K562 (cell line): ENCODE results near the gene WTIP. TPM values are rescaled to one million over a fixed set of nuclear protein-coding genes. Genes with fewer than 3 reads are reported as not detected.

ENCODE experiments used
- ATAC-seq: fragments of 200-7000 bp; cut with Tn5 transposase; 3 replicates; pipeline ENCODE4 v1.9.1; 2020; ENCODE audit warnings: moderate library complexity
- BruUV-seq: library from RNA; stranded (reverse); fragments of 400-500 nt; replicated peaks from 2 replicates; lab custom pipeline; 2021; lab: Mats Ljungman, UMichigan
- CTCF ChIA-PET: fragments of 300-600 bp; formaldehyde crosslinking; extraction: SDS; loops from one replicate; lab custom pipeline; 2021; ENCODE audit warnings: low intra/inter-chr PET ratio; lab: Yijun Ruan, JAX
- POLR2A ChIA-PET: fragments of 300-600, 350-650 bp; sonication (Branson Sonifier 250); formaldehyde crosslinking; extraction: SDS; loops from one replicate; lab custom pipeline; 2021; ENCODE audit warnings: antibody characterized with exemption, inconsistent platforms; lab: Yijun Ruan, JAX
- DNase-seq, 4 experiments: peaks; one replicate each; pipeline versions ENCODE4 v3.0.0 to v3.0.0-alpha.2; 2011 to 2018; ENCODE audit warnings: low spot score in 3 of 4, mixed read lengths in 3 of 4; ENCODE audit errors: extremely low read depth in 1 of 4
- FAIRE-seq: peaks from 2 replicates; lab custom pipeline; 2011; peaks lifted over from hg19 to GRCh38; lab: Jason Lieb, UNC
- H2AFZ ChIP-seq: 2 replicates; pipeline ENCODE4 v1.6.0; 2011; ENCODE audit warnings: low read depth, low read length, control low read depth, inconsistent platforms
- H3K27ac ChIP-seq: fragments of 200-600 bp; 3 replicates; pipeline ENCODE4 v1.8.0; 2011; ENCODE audit warnings: low read depth, mild to moderate bottlenecking, control low read depth, inconsistent platforms, low read length, moderate library complexity, mixed read lengths; ENCODE audit errors: extremely low read depth
- H3K27me3 ChIP-seq, 2 experiments: fragments of 300-600 bp in 1 of 2; 2 replicates in 1 of 2; 3 replicates in 1 of 2; pipeline versions ENCODE4 v1.6.0 to v1.8.0; 2011; ENCODE audit warnings: inconsistent platforms in 2 of 2, low read length in 2 of 2, mild to moderate bottlenecking in 1 of 2, mixed read lengths in 1 of 2, moderate library complexity in 1 of 2; ENCODE audit not compliant: control insufficient read depth in 2 of 2, insufficient read depth in 2 of 2
- H3K36me3 ChIP-seq: fragments of 300-600 bp; 3 replicates; pipeline ENCODE4 v1.8.0; 2011; ENCODE audit warnings: mild to moderate bottlenecking, low read length, inconsistent platforms; ENCODE audit not compliant: control insufficient read depth, insufficient read depth
- H3K4me1 ChIP-seq, 2 experiments: fragments of 200-600 bp in 1 of 2; replicated peaks in 1 of 2; 2 replicates in 1 of 2; 3 replicates in 1 of 2; pipeline versions ENCODE4 v1.5.1 to v1.8.0; 2011; ENCODE audit warnings: inconsistent platforms in 2 of 2, low read length in 2 of 2, mild to moderate bottlenecking in 1 of 2, mixed read lengths in 1 of 2, moderate library complexity in 1 of 2; ENCODE audit not compliant: control insufficient read depth in 2 of 2, insufficient read depth in 2 of 2
- H3K4me2 ChIP-seq: 2 replicates; pipeline ENCODE4 v1.6.1; 2011; ENCODE audit warnings: low read length, control low read depth, inconsistent platforms, mixed read lengths; ENCODE audit not compliant: insufficient read depth
- H3K4me3 ChIP-seq: fragments of 200-600 bp; sonication (generic), shearing (Covaris generic); 2 replicates; pipeline ENCODE4 v1.5.1; 2016; ENCODE audit warnings: control low read depth, inconsistent platforms
- H3K79me2 ChIP-seq: fragments of 200-600 bp; 3 replicates; pipeline ENCODE4 v1.8.0; 2011; ENCODE audit warnings: low read length, inconsistent platforms; ENCODE audit not compliant: control insufficient read depth, insufficient read depth
- H3K9ac ChIP-seq, 2 experiments: 2 replicates each; pipeline versions ENCODE4 v1.6.0 to v1.6.1; 2011; ENCODE audit warnings: low read depth in 2 of 2, low read length in 2 of 2, control low read depth in 1 of 2, inconsistent platforms in 1 of 2, mild to moderate bottlenecking in 1 of 2, mixed read lengths in 1 of 2; ENCODE audit not compliant: insufficient read depth in 1 of 2
- H3K9me1 ChIP-seq: one replicate; pipeline ENCODE4 v1.6.0; 2011; ENCODE audit warnings: inconsistent platforms, mild to moderate bottlenecking, low read length, moderate library complexity; ENCODE audit not compliant: control insufficient read depth, insufficient read depth
- H3K9me3 ChIP-seq: replicated peaks from 2 replicates; pipeline ENCODE4 v1.5.1; 2011; ENCODE audit warnings: low read depth, low read length, inconsistent platforms; ENCODE audit not compliant: control insufficient read depth, insufficient read depth
- H4K20me1 ChIP-seq: replicated peaks from 2 replicates; pipeline ENCODE4 v1.6.1; 2011; ENCODE audit warnings: low read length, inconsistent platforms, mixed read lengths; ENCODE audit not compliant: control insufficient read depth, insufficient read depth
- CBX1 ChIP-seq: sonication (generic); IDR thresholded peaks from 2 replicates; pipeline ENCODE4 v1.6.1; 2016; ENCODE audit warnings: antibody characterized with exemption, low read depth, mild to moderate bottlenecking
- CC2D1A ChIP-seq: fragments of 450-650 bp; IDR thresholded peaks from 2 replicates; pipeline ENCODE4 v1.6.1; 2017; ENCODE audit warnings: mild to moderate bottlenecking
- FOXK2 ChIP-seq, 2 experiments: fragments of 450-650 bp; IDR thresholded peaks in 1 of 2; conservative IDR thresholded peaks in 1 of 2; 2 replicates each; pipeline ENCODE4 v1.6.1; 2016; ENCODE audit warnings: low read depth in 2 of 2, mild to moderate bottlenecking in 1 of 2
- HLTF ChIP-seq: fragments of 450-650 bp; IDR thresholded peaks from 2 replicates; pipeline ENCODE4 v1.6.1; 2016
- KAT8 ChIP-seq: fragments of 450-650 bp; IDR thresholded peaks from 2 replicates; pipeline ENCODE4 v1.6.1; 2016; ENCODE audit warnings: low read depth, mild to moderate bottlenecking
- MTA1 ChIP-seq: fragments of 450-650 bp; IDR thresholded peaks from 2 replicates; pipeline ENCODE4 v1.6.1; 2017; ENCODE audit warnings: borderline replicate concordance
- NCOR1 ChIP-seq: fragments of 450-650 bp; IDR thresholded peaks from 2 replicates; pipeline ENCODE4 v1.6.1; 2016; ENCODE audit warnings: mild to moderate bottlenecking, moderate library complexity
- SNIP1 ChIP-seq: fragments of 450-650 bp; IDR thresholded peaks from 2 replicates; pipeline ENCODE4 v1.7.1; 2017; ENCODE audit warnings: low read depth, mild to moderate bottlenecking
- STAT5B ChIP-seq: fragments of 250-450 bp; sonication (Bioruptor Pico); IDR thresholded peaks from 2 replicates; pipeline ENCODE4 v1.8.0; 2021; ENCODE audit warnings: mild to moderate bottlenecking, inconsistent platforms
- TCF7 ChIP-seq: sonication (generic); IDR thresholded peaks from 2 replicates; pipeline ENCODE4 v1.6.1; 2016; ENCODE audit warnings: antibody characterized with exemption, borderline replicate concordance
- ZNF436 ChIP-seq: fragments of 250-450, 450-650 bp; sonication (Bioruptor Pico); formaldehyde crosslinking; IDR thresholded peaks from 2 replicates; pipeline ENCODE4 v1.7.0; 2020; ENCODE audit warnings: mild to moderate bottlenecking
- ZNF780A ChIP-seq: fragments of 250-450 bp; sonication (Bioruptor Pico); IDR thresholded peaks from 2 replicates; pipeline ENCODE4 v1.5.0; 2021; ENCODE audit warnings: mild to moderate bottlenecking
- WGBS: fragments of 100-300 bp; shearing (Covaris generic); methylation state at CpG from one replicate; pipeline ENCODE4 v1.1.6; 2016; ENCODE audit warnings: low coverage, mixed read lengths; ENCODE audit not compliant: insufficient coverage; ENCODE audit errors: missing lambda C conversion rate; 5-methylcytosine and 5-hydroxymethylcytosine counted together
- in situ Hi-C: fragments of 300-500 bp; cut with MboI; formaldehyde crosslinking; loops from 4 replicates; pipeline ENCODE4 v1.15.0; 2018; ENCODE audit warnings: inconsistent platforms, mixed read lengths
- intact Hi-C: fragments of 100-400 bp; cut with micrococcal nuclease; formaldehyde crosslinking; loops from 2 replicates; pipeline ENCODE4 v1.14.2; 2022
- polyA plus RNA-seq, 8 experiments: library from polyadenylated mRNA; depleted of rRNA in 4 of 8; stranded (reverse) in 5 of 8; unstranded in 3 of 8; fragments of >200 nt; fragmentation: Nextera tagmentation in 2 of 8; fragmentation: Illumina TruSeq in 1 of 8; extraction: Ambion mirVana in 2 of 8; extraction: Trizol in 1 of 8; gene quantifications; 2 replicates each; pipeline versions ENCODE4 v1.2.1 to v1.2.3, GENCODE V29; 2011 to 2014; ENCODE audit warnings: inconsistent platforms in 1 of 8, missing spikeins in 1 of 8
- total RNA-seq, 7 experiments: library from RNA; depleted of rRNA in 6 of 7; stranded (reverse); fragments of >200 nt in 6 of 7; fragmentation: Illumina TruSeq in 2 of 7; extraction: Trizol in 2 of 7; gene quantifications; 2 replicates each; pipeline versions ENCODE4 v1.2.1 to v1.2.3, GENCODE V29; 2011 to 2021; ENCODE audit warnings: low replicate concordance in 1 of 7
- TF ChIP-seq, protein P1 (sequence below): sonication (generic); formaldehyde crosslinking; IDR thresholded peaks from 2 replicates; pipeline ENCODE4 v1.8.1; 2023; ENCODE audit warnings: mild to moderate bottlenecking, missing genetic modification reagents
- TF ChIP-seq, protein P2 (sequence below): fragments of 250-450 bp; sonication (Bioruptor Pico); IDR thresholded peaks from 2 replicates; pipeline ENCODE4 v1.4.0; 2020; ENCODE audit warnings: mild to moderate bottlenecking, moderate library complexity, borderline replicate concordance

The WTIP gene
- total and polyA plus RNA-seq, 9 of the 15 experiments (the other 6 are each of a cell fraction or from before 2014, with no cell fraction given) = under 0.01 to 0.54 (median 0.27) TPM; not detected in 1

DNA sequence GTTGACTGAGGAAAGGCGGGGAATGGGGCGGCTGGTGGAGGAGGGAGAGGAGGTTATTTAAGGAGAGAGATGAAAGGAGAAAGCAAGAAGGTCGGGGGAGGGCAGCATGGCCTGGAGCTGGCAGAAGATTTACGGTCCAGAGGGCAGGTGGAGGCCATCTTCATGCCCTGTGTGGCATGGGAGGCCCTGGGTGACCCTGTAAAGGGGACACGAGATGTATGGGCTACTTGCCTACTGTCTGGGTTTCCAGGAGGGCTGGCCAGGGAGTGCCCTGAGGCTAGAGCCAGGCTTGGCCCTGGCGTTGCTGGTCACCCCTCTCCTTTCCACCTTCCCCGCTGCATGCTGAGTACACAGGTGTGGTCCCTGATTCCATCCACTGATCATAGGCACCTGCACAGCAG, 6.1 kb downstream of the WTIP start:
- DNase-seq (no peak), FAIRE-seq (no peak)
- H3K9me1 ChIP-seq = no peaks in the 10 kb centered on the region
- TF ChIP-seq FOXK2 (conservative IDR thresholded peaks at IDR 0.05 in 1 of 2, IDR thresholded peaks at IDR 0.05 in 1 of 2; ENCODE audit: low read depth in 2 of 2) (no peak), SNIP1 (no peak), ZNF436 (CRISPR knock-in tag) (no peak), MTA1 (no peak), HLTF (no peak)
- TF ChIP-seq, all 486 proteins: peak for 0
- WGBS = 3% methylated on average over 7 of the region's 7 CpGs
- Histone ChIP-seq H3K4me2 (no peak overlapping the region), H3K36me3 (no peaks in the 10 kb centered on the region), H2AFZ (no peak overlapping the region), H3K9me3 (no peaks in the 10 kb centered on the region), H3K79me2 (no peaks in the 10 kb centered on the region), H3K27ac (no peak overlapping the region), H3K27me3 (peaks cover 15 to 46% of the 10 kb centered on the region in 2 experiments; a peak in 4 of 5 replicates), H4K20me1 (no peaks in the 10 kb centered on the region), H3K4me3 (no peak overlapping the region), H3K4me1 (no peaks in the 10 kb centered on the region; a peak in 1 of 5 replicates), H3K9ac (no peak overlapping the region)
- intact Hi-C loops = no loop called here
- in situ Hi-C loops = no loop called here
- CTCF ChIA-PET = no interaction called here
- POLR2A ChIA-PET = no interaction called here
- BruUV-seq = no TSS peak
- no peak for ATAC-seq

DNA sequence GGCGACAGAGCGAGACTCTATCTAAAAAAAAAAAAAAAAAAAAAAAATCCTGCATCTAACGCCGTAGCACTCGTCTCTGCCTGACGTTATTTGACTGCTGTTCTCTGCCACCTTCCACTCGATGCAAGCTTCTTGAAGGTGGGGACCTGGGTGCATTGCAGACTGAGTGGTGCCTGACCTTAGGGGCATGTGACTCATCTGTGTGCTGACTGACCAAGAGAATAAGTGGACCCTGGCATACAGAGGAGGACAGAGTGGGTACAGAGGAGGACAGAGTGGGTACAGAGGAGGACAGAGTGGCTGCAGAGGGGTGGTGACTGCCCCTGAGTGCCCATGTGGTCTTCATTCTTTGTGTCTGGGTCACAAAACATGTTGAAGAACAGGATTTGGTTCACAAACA, 7.6 kb downstream of the WTIP start:
- peaks cover 15 to 39% of the 10 kb centered on the region in 2 experiments; a peak in 4 of 5 replicates for H3K27me3 ChIP-seq
- in situ Hi-C loops (no loop called here), intact Hi-C loops (no loop called here)
- no peak overlapping the region for H2AFZ ChIP-seq
- H3K4me1 ChIP-seq = peaks cover 0 to 8% of the 10 kb centered on the region in 2 experiments; a peak in 2 of 5 replicates
- WGBS = 7% methylated on average over 7 of the region's 7 CpGs
- no peak overlapping the region for H3K4me3 ChIP-seq
- H3K4me2 ChIP-seq = no peak overlapping the region
- BruUV-seq = no TSS peak
- ATAC-seq (no peak), FAIRE-seq (no peak), DNase-seq (no peak)
- H3K9me1 ChIP-seq = no peaks in the 10 kb centered on the region
- no peaks in the 10 kb centered on the region for H3K9me3 ChIP-seq
- no peaks in the 10 kb centered on the region for H3K79me2 ChIP-seq
- no peaks in the 10 kb centered on the region; the same call in 1 of the 2 replicates for H4K20me1 ChIP-seq
- H3K27ac ChIP-seq = no peak overlapping the region
- ChIA-PET CTCF (no interaction called here), POLR2A (interaction anchor here (0.5 to 1.6 kb wide), 2 partner anchors 17 to 344 kb away, joined by 3 to 4 read pairs; no protein-coding TSS in a partner anchor)
- no peaks in the 10 kb centered on the region for H3K36me3 ChIP-seq
- H3K9ac ChIP-seq = no peak overlapping the region
- TF ChIP-seq CBX1 (no peak), CC2D1A (no peak), NCOR1 (no peak), KAT8 (no peak), TCF7 (no peak), STAT5B (CRISPR knock-in tag) (no peak), ZNF780A (no peak)
- TF ChIP-seq, protein P1, sequence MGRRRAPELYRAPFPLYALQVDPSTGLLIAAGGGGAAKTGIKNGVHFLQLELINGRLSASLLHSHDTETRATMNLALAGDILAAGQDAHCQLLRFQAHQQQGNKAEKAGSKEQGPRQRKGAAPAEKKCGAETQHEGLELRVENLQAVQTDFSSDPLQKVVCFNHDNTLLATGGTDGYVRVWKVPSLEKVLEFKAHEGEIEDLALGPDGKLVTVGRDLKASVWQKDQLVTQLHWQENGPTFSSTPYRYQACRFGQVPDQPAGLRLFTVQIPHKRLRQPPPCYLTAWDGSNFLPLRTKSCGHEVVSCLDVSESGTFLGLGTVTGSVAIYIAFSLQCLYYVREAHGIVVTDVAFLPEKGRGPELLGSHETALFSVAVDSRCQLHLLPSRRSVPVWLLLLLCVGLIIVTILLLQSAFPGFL = no peak
- TF ChIP-seq, protein P2, sequence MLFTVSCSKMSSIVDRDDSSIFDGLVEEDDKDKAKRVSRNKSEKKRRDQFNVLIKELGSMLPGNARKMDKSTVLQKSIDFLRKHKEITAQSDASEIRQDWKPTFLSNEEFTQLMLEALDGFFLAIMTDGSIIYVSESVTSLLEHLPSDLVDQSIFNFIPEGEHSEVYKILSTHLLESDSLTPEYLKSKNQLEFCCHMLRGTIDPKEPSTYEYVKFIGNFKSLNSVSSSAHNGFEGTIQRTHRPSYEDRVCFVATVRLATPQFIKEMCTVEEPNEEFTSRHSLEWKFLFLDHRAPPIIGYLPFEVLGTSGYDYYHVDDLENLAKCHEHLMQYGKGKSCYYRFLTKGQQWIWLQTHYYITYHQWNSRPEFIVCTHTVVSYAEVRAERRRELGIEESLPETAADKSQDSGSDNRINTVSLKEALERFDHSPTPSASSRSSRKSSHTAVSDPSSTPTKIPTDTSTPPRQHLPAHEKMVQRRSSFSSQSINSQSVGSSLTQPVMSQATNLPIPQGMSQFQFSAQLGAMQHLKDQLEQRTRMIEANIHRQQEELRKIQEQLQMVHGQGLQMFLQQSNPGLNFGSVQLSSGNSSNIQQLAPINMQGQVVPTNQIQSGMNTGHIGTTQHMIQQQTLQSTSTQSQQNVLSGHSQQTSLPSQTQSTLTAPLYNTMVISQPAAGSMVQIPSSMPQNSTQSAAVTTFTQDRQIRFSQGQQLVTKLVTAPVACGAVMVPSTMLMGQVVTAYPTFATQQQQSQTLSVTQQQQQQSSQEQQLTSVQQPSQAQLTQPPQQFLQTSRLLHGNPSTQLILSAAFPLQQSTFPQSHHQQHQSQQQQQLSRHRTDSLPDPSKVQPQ = no peak
